ENCODE results near the gene NT5DC3. TPM values are rescaled to one million over a fixed set of nuclear protein-coding genes. Genes with fewer than 3 reads are reported as not detected.

The NT5DC3 gene
- total RNA-seq, 1 donor from 2014 or later = 12.0 TPM

- no peaks in the 10 kb centered on the region for H3K27me3 Mint-ChIP-seq (ENCODE audit: low read depth)
- no peak overlapping the region for H3K27ac Mint-ChIP-seq
- peaks cover 6% of the 10 kb centered on the region for H3K4me1 Mint-ChIP-seq (ENCODE audit: low read depth)
- DNase-seq (ENCODE audit: low spot score) = no peak
- no peak overlapping the region for H3K4me3 Mint-ChIP-seq (ENCODE audit: low read depth)
- no peaks in the 10 kb centered on the region for H3K36me3 Mint-ChIP-seq (ENCODE audit: low read depth)
- intact Hi-C loops (cut with micrococcal nuclease) = no loop called here
- no peaks in the 10 kb centered on the region for H3K9me3 Mint-ChIP-seq
Measured at GRCh38 chr12:103809154-103809553, 31.9 kb downstream of the NT5DC3 start.

DNA sequence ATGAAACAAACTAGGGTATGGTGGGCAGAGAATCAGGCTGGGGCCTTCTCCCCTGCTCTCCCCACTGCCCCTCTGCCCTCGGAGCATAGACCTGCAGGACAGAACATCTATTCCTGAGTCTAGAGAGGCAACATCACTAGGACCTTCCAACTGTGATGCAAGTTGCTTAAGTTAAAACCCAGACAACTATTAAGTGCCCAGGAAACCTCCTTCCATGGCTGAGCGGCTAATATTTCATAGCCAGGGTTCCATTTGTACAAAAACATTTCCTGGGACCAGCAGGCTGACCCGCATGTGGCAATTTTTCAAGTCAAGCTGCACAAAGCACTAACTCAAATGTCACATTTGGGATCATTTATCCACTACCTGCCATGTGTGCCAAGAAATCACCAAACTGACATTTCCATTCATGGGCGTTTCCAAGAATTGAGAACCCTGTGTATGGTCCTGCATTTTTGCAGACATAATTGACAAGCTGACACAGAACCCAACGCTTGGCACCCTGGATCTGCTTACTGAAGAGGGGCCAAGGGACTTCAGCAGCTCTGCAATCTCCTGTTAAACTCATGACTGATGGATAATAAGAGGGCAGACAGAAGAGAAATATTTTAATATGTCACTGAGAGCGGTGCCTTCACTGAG is 32.7 kb downstream of the NT5DC3 start:
- peaks cover 6% of the 10 kb centered on the region for H3K4me1 Mint-ChIP-seq (ENCODE audit: low read depth)
- H3K27ac Mint-ChIP-seq = no peak overlapping the region
- intact Hi-C loops (cut with micrococcal nuclease) = no loop called here
- H3K27me3 Mint-ChIP-seq (ENCODE audit: low read depth) = no peaks in the 10 kb centered on the region
- H3K9me3 Mint-ChIP-seq = no peaks in the 10 kb centered on the region
- no peak for DNase-seq (ENCODE audit: low spot score)
- H3K36me3 Mint-ChIP-seq (ENCODE audit: low read depth) = no peaks in the 10 kb centered on the region
- no peak overlapping the region for H3K4me3 Mint-ChIP-seq (ENCODE audit: low read depth)

DNA sequence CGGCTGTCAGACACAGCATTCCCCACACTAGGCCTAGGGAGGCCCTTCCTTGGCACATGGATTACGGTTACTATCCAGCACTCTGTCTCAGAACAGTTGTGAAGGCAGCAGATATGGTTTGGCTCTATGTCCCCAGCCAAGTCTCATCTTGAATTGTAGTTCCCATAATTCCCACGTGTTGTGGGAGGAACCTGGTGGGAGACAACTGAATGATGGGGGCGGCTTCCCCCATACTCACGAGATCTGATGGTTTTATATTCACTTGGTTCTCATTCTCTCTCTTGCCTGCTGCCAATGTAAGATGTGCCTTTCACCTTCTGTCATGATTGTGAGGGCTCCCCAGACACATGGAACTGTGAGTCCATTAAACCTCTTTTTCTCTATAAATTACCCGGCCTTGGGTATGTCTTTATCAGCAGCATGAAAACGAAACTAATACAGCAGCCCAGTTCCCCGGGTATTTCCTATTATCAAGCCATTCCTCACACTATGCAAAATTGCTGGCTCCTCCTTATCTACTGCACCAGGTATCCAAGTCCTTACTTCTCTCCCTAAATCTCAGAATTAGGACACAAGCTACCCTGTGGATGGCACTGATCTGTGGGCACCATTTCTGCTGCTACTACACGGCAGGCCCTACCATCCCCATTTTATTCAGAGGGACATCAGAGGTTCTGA is 33.3 kb downstream of the NT5DC3 start:
- intact Hi-C loops (cut with micrococcal nuclease) = no loop called here
- Mint-ChIP-seq H3K36me3 (ENCODE audit: low read depth) (no peaks in the 10 kb centered on the region), H3K27me3 (ENCODE audit: low read depth) (no peaks in the 10 kb centered on the region), H3K9me3 (no peaks in the 10 kb centered on the region), H3K4me3 (ENCODE audit: low read depth) (no peak overlapping the region), H3K4me1 (ENCODE audit: low read depth) (peaks cover 6% of the 10 kb centered on the region), H3K27ac (no peak overlapping the region)
- DNase-seq (ENCODE audit: low spot score) = no peak

GRCh38 chr12:103806803-103807202 is 34.2 kb downstream of the NT5DC3 start:
- H3K27me3 Mint-ChIP-seq (ENCODE audit: low read depth) = no peaks in the 10 kb centered on the region
- H3K9me3 Mint-ChIP-seq = no peaks in the 10 kb centered on the region
- no peak overlapping the region for H3K4me3 Mint-ChIP-seq (ENCODE audit: low read depth)
- H3K36me3 Mint-ChIP-seq (ENCODE audit: low read depth) = no peaks in the 10 kb centered on the region
- peaks cover 6% of the 10 kb centered on the region for H3K4me1 Mint-ChIP-seq (ENCODE audit: low read depth)
- intact Hi-C loops (cut with micrococcal nuclease) = no loop called here
- H3K27ac Mint-ChIP-seq = no peak overlapping the region
- DNase-seq (ENCODE audit: low spot score) = no peak

GRCh38 chr12:103805655-103806360 is 35.2 kb downstream of the NT5DC3 start:
- H3K4me3 Mint-ChIP-seq (ENCODE audit: low read depth) = no peak overlapping the region
- no peaks in the 10 kb centered on the region for H3K9me3 Mint-ChIP-seq
- H3K36me3 Mint-ChIP-seq (ENCODE audit: low read depth) = no peaks in the 10 kb centered on the region
- H3K27me3 Mint-ChIP-seq (ENCODE audit: low read depth) = no peaks in the 10 kb centered on the region
- no peak for DNase-seq (ENCODE audit: low spot score)
- peaks cover 6% of the 10 kb centered on the region for H3K4me1 Mint-ChIP-seq (ENCODE audit: low read depth)
- intact Hi-C loops (cut with micrococcal nuclease) = no loop called here
- no peak overlapping the region for H3K27ac Mint-ChIP-seq

- no peaks in the 10 kb centered on the region for H3K9me3 Mint-ChIP-seq
- H3K27me3 Mint-ChIP-seq (ENCODE audit: low read depth) = no peaks in the 10 kb centered on the region
Measured at GRCh38 chr12:103803847-103804246, 37.2 kb downstream of the NT5DC3 start.

DNA sequence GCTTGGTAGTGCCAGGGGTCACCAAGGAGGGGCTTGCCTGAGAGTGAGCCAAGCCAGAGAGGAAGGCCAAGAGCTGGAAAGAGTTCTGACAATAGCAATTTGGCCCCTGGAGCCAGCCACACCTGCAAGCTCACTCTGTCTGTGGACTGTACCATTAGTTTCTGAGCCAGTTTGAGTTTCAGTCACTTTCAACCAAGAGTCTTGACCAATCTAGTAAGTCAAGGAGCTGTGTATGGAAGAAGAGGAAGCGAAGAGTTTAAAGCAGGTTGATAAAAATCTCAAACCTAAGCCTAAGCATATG is 38.5 kb downstream of the NT5DC3 start:
- H3K36me3 Mint-ChIP-seq (ENCODE audit: low read depth) = peaks cover 4% of the 10 kb centered on the region
- no peak overlapping the region for H3K4me3 Mint-ChIP-seq (ENCODE audit: low read depth)
- H3K9me3 Mint-ChIP-seq = no peaks in the 10 kb centered on the region
- H3K27me3 Mint-ChIP-seq (ENCODE audit: low read depth) = no peaks in the 10 kb centered on the region
- peaks cover 6% of the 10 kb centered on the region for H3K4me1 Mint-ChIP-seq (ENCODE audit: low read depth)
- no peak for DNase-seq (ENCODE audit: low spot score)
- H3K27ac Mint-ChIP-seq = no peak overlapping the region
- intact Hi-C loops (cut with micrococcal nuclease) = no loop called here

More at GRCh38 chr12:103803847-103804246, 37.2 kb downstream of the NT5DC3 start:
- intact Hi-C loops (cut with micrococcal nuclease) = no loop called here
- DNase-seq (ENCODE audit: low spot score) = no peak
- Mint-ChIP-seq H3K36me3 (ENCODE audit: low read depth) (peaks cover 3% of the 10 kb centered on the region), H3K4me3 (ENCODE audit: low read depth) (no peak overlapping the region), H3K4me1 (ENCODE audit: low read depth) (peaks cover 6% of the 10 kb centered on the region), H3K27ac (no peak overlapping the region)

DNA sequence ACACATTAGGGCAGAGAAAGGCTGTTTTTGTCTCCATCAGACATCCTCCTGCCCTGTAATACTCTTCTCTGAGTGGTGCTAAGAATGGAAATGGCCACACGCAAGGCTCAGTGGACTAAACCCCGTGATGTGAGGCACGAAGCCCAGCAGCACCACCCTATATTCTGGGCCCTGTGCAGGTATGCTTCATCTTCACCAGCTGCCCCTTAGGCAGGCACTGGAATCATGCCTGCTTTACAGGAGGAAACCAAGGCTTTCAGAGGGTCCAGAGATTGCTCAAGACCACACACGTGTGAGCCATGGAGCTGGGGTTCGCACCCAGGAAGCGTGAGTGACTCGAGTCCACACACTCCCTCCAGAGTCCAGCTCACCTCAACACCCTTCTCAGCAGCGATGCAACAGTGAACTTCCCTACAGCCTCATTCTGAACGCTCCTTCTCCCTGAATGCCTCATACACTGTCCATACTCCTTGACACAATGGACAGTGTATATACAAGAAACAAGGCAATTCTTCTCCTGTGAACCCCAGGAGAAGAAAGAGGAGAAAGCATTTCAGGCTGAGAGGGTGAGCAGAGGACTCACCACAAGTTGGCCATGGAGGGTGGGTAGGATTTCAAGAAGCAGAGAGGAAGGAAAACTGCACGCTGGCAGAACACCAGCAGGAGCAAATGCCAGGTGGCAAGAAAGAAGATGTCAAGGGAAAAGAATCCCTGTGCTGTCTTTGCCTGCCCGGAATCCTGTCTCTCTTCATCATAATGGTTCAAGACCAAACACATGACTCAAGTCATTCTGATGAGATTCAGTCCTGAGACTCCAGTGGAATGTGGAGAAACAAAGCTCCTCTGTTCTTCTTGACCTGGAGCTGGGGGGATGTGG is 39.1 kb downstream of the NT5DC3 start:
- Mint-ChIP-seq H3K4me1 (ENCODE audit: low read depth) (peaks cover 6% of the 10 kb centered on the region), H3K27me3 (ENCODE audit: low read depth) (no peaks in the 10 kb centered on the region), H3K9me3 (no peaks in the 10 kb centered on the region), H3K4me3 (ENCODE audit: low read depth) (no peak overlapping the region), H3K36me3 (ENCODE audit: low read depth) (peaks cover 7% of the 10 kb centered on the region), H3K27ac (no peak overlapping the region)
- intact Hi-C loops (cut with micrococcal nuclease) = no loop called here
- no peak for DNase-seq (ENCODE audit: low spot score)

DNA sequence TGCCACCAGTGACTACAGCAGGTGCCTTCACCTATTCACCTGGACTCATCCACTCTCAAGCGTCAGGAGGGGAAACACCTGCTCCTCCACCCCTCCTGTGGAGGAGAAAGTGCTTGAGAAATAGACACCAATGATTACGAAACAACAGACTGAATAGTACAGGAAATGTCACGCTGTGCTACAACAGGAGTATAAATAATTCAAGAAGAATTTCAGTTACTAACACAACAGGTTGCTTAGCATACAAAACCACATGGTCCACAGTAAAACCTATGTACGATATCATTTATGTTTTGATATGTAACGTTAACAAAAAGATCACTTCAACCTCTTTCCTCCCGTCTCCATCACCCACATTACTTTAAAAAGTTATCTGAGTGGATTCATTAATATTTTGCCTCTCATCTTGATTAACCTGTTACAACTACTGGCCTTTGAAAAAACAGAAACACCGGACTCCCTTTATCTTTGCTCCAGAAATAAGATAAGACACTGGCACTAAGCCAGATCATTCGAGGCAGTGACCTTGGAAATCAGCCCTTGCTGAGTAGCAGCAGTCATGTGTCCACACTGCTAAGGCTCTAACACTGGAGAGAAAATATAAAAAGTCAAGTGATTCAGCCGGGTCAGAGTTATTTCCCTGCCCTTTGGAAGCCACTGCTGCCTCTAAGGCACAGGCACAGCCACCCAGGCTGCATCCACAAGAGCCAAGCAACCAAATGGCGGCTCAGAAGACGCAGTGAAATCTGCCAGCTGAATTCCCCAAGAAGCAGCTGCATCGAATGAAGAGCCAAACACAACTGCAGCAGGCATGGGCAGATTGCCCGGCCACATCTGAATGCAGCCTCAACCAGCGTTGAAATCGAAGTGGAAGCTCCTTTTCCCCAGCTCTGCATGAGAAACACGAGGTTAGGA is 40.9 kb downstream of the NT5DC3 start:
- Mint-ChIP-seq H3K4me3 (ENCODE audit: low read depth) (no peak overlapping the region), H3K27ac (no peak overlapping the region), H3K27me3 (ENCODE audit: low read depth) (no peaks in the 10 kb centered on the region), H3K9me3 (no peaks in the 10 kb centered on the region), H3K36me3 (ENCODE audit: low read depth) (peaks cover 12% of the 10 kb centered on the region), H3K4me1 (ENCODE audit: low read depth) (peaks cover 6% of the 10 kb centered on the region)
- no peak for DNase-seq (ENCODE audit: low spot score)
- intact Hi-C loops (cut with micrococcal nuclease) = loop anchor here (10.0 kb wide), 1 partner anchor 65 kb away; no protein-coding TSS in a partner anchor

- no peak overlapping the region for H3K4me3 Mint-ChIP-seq (ENCODE audit: low read depth)
- no peaks in the 10 kb centered on the region for H3K27me3 Mint-ChIP-seq (ENCODE audit: low read depth)
- DNase-seq (ENCODE audit: low spot score) = no peak
- H3K4me1 Mint-ChIP-seq (ENCODE audit: low read depth) = peaks cover 2% of the 10 kb centered on the region
- peaks cover 12% of the 10 kb centered on the region for H3K36me3 Mint-ChIP-seq (ENCODE audit: low read depth)
- intact Hi-C loops (cut with micrococcal nuclease) = loop anchor here (10.0 kb wide), 1 partner anchor 65 kb away; no protein-coding TSS in a partner anchor
- H3K27ac Mint-ChIP-seq = no peak overlapping the region
- H3K9me3 Mint-ChIP-seq = no peaks in the 10 kb centered on the region
Measured at GRCh38 chr12:103799504-103799856, 41.6 kb downstream of the NT5DC3 start.

GRCh38 chr12:103798586-103798985 is 42.4 kb downstream of the NT5DC3 start:
- Mint-ChIP-seq H3K9me3 (no peaks in the 10 kb centered on the region), H3K4me1 (ENCODE audit: low read depth) (no peaks in the 10 kb centered on the region), H3K27me3 (ENCODE audit: low read depth) (no peaks in the 10 kb centered on the region), H3K27ac (no peak overlapping the region), H3K4me3 (ENCODE audit: low read depth) (no peak overlapping the region), H3K36me3 (ENCODE audit: low read depth) (peaks cover 12% of the 10 kb centered on the region)
- intact Hi-C loops (cut with micrococcal nuclease) = loop anchor here (10.0 kb wide), 1 partner anchor 64 kb away; no protein-coding TSS in a partner anchor
- no peak for DNase-seq (ENCODE audit: low spot score)
